ENCODE results near the gene DNAAF5. TPM values are rescaled to one million over a fixed set of nuclear protein-coding genes. Genes with fewer than 3 reads are reported as not detected.

Gene DNAAF5
- total RNA-seq, 3 donors from 2014 or later = 14.1 to 29.8 (median 23.6) TPM

- no peak overlapping the region for H3K27ac ChIP-seq
- no peak for TF ChIP-seq POLR2AphosphoS5 (IDR thresholded peaks at IDR 0.05)
- TF ChIP-seq CTCF (IDR thresholded peaks at IDR 0.05) = no peak
- no peak for TF ChIP-seq POLR2A (IDR thresholded peaks at IDR 0.05)
- H3K36me3 ChIP-seq = no peaks in the 10 kb centered on the region
- no peaks in the 10 kb centered on the region for H3K4me1 ChIP-seq
- no peak overlapping the region for H3K4me3 ChIP-seq
- DNase-seq (ENCODE audit: low spot score in 2 of 2) = peak in 1 of 2 donors; percentile 33
- H3K9me3 ChIP-seq = no peaks in the 10 kb centered on the region
- no peaks in the 10 kb centered on the region for H3K27me3 ChIP-seq
- intact Hi-C loops (cut with DNase I; ENCODE audit: low total_unique reads) = no loop called here
Measured at GRCh38 chr7:744854-745430, 18.4 kb downstream of the DNAAF5 start.

GRCh38 chr7:745431-746154, 19.1 kb downstream of the DNAAF5 start:
- H3K4me3 ChIP-seq = no peak overlapping the region
- peak in 1 of 2 donors; percentile 43 for DNase-seq (ENCODE audit: low spot score in 2 of 2)
- no peak overlapping the region for H3K27ac ChIP-seq
- no peaks in the 10 kb centered on the region for H3K4me1 ChIP-seq
- no peaks in the 10 kb centered on the region for H3K9me3 ChIP-seq
- intact Hi-C loops (cut with DNase I; ENCODE audit: low total_unique reads) = no loop called here
- TF ChIP-seq POLR2AphosphoS5 (IDR thresholded peaks at IDR 0.05) (no peak), POLR2A (IDR thresholded peaks at IDR 0.05) (no peak), CTCF (IDR thresholded peaks at IDR 0.05) (no peak)
- H3K36me3 ChIP-seq = no peaks in the 10 kb centered on the region
- H3K27me3 ChIP-seq = no peaks in the 10 kb centered on the region

GRCh38 chr7:746155-747061, 19.9 kb downstream of the DNAAF5 start:
- no peak overlapping the region for H3K4me3 ChIP-seq
- H3K27ac ChIP-seq = no peak overlapping the region
- H3K36me3 ChIP-seq = no peaks in the 10 kb centered on the region
- no peaks in the 10 kb centered on the region for H3K4me1 ChIP-seq
- no peaks in the 10 kb centered on the region for H3K9me3 ChIP-seq
- peak in 1 of 2 donors; percentile 43 for DNase-seq (ENCODE audit: low spot score in 2 of 2)
- no peak for TF ChIP-seq POLR2AphosphoS5 (IDR thresholded peaks at IDR 0.05)
- TF ChIP-seq POLR2A (IDR thresholded peaks at IDR 0.05) = no peak
- no peak for TF ChIP-seq CTCF (IDR thresholded peaks at IDR 0.05)
- intact Hi-C loops (cut with DNase I; ENCODE audit: low total_unique reads) = no loop called here
- H3K27me3 ChIP-seq = no peaks in the 10 kb centered on the region

GRCh38 chr7:747186-747585, 20.7 kb downstream of the DNAAF5 start:
- Histone ChIP-seq H3K27ac (no peak overlapping the region), H3K4me1 (no peaks in the 10 kb centered on the region), H3K9me3 (no peaks in the 10 kb centered on the region), H3K4me3 (no peak overlapping the region), H3K36me3 (no peaks in the 10 kb centered on the region), H3K27me3 (no peaks in the 10 kb centered on the region)
- TF ChIP-seq POLR2A (IDR thresholded peaks at IDR 0.05) (no peak), CTCF (IDR thresholded peaks at IDR 0.05) (no peak), POLR2AphosphoS5 (IDR thresholded peaks at IDR 0.05) (no peak)
- intact Hi-C loops (cut with DNase I; ENCODE audit: low total_unique reads) = no loop called here
- peak in 1 of 2 donors; percentile 22 for DNase-seq (ENCODE audit: low spot score in 2 of 2)
